B cell (primary cell): ENCODE measurements around the gene NT5C3A.

Source experiments
- EZH2 ChIP-seq: IDR thresholded peaks from 2 replicates; pipeline ENCODE4 v1.6.1; 2012; ENCODE audit warnings: borderline replicate concordance, low read depth, mild to moderate bottlenecking, moderate library complexity, low read length; ENCODE audit not compliant: insufficient read depth, poor library complexity, severe bottlenecking
- TF ChIP-seq, protein P1 (sequence below): fragments of 200-600 bp; IDR thresholded peaks from one replicate; pipeline ENCODE4 v1.8.0; 2022; ENCODE audit warnings: antibody characterized with exemption, mild to moderate bottlenecking

- no peak for TF ChIP-seq EZH2
- TF ChIP-seq, protein P1, sequence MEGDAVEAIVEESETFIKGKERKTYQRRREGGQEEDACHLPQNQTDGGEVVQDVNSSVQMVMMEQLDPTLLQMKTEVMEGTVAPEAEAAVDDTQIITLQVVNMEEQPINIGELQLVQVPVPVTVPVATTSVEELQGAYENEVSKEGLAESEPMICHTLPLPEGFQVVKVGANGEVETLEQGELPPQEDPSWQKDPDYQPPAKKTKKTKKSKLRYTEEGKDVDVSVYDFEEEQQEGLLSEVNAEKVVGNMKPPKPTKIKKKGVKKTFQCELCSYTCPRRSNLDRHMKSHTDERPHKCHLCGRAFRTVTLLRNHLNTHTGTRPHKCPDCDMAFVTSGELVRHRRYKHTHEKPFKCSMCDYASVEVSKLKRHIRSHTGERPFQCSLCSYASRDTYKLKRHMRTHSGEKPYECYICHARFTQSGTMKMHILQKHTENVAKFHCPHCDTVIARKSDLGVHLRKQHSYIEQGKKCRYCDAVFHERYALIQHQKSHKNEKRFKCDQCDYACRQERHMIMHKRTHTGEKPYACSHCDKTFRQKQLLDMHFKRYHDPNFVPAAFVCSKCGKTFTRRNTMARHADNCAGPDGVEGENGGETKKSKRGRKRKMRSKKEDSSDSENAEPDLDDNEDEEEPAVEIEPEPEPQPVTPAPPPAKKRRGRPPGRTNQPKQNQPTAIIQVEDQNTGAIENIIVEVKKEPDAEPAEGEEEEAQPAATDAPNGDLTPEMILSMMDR = no peak
These were observed 36.8 kb upstream of the NT5C3A start for GRCh38 chr7:33099154-33099940.
